Measurements from ENCODE around the gene FLRT1. TPM values are rescaled to one million over a fixed set of nuclear protein-coding genes. Genes with fewer than 3 reads are reported as not detected.

FLRT1 gene
- polyA plus RNA-seq, 1 donor from 2014 or later: 2.6 TPM

DNA sequence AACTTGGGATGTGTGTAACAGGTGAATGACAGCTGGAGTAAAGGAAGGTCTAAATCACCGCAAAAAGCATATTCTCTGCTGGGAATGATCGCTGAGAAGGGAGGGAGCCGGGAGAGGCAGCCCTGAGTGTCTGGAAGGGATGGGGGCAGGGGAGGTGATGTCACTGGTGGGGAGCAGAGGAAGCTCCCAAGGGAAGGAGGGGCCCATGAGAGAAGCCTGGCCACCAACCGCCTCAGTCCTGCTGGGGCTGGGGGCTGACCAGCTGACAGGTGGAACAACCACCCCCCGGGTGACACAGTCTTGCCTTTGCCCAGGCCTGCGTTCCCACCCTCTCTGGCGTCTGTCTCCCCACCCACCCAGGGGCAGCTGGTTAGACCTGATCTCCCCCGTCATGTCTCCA, 6.0 kb upstream of the FLRT1 start:
- H3K9me3 ChIP-seq (ENCODE audit: low read length): no peaks in the 10 kb centered on the region
- no peaks in the 10 kb centered on the region for H3K9me2 ChIP-seq (ENCODE audit: insufficient read depth, low read length)
- peak overlapping the region; percentile 66 for H3K9ac ChIP-seq (ENCODE audit: low read length)
- no peaks in the 10 kb centered on the region for H3F3A ChIP-seq (ENCODE audit: insufficient read depth, low read length, poor library complexity, severe bottlenecking)
- TF ChIP-seq RAD21 (conservative IDR thresholded peaks at IDR 0.05) (no peak), SMC3 (conservative IDR thresholded peaks at IDR 0.05; ENCODE audit: poor library complexity) (no peak), TAF1 (IDR thresholded peaks at IDR 0.05; ENCODE audit: low read depth) (no peak), EZH2 (IDR thresholded peaks at IDR 0.05; ENCODE audit: borderline replicate concordance, insufficient read depth, low read length, poor library complexity, severe bottlenecking) (no peak), POLR2AphosphoS5 (IDR thresholded peaks at IDR 0.05) (no peak)
- TF ChIP-seq, protein P1, sequence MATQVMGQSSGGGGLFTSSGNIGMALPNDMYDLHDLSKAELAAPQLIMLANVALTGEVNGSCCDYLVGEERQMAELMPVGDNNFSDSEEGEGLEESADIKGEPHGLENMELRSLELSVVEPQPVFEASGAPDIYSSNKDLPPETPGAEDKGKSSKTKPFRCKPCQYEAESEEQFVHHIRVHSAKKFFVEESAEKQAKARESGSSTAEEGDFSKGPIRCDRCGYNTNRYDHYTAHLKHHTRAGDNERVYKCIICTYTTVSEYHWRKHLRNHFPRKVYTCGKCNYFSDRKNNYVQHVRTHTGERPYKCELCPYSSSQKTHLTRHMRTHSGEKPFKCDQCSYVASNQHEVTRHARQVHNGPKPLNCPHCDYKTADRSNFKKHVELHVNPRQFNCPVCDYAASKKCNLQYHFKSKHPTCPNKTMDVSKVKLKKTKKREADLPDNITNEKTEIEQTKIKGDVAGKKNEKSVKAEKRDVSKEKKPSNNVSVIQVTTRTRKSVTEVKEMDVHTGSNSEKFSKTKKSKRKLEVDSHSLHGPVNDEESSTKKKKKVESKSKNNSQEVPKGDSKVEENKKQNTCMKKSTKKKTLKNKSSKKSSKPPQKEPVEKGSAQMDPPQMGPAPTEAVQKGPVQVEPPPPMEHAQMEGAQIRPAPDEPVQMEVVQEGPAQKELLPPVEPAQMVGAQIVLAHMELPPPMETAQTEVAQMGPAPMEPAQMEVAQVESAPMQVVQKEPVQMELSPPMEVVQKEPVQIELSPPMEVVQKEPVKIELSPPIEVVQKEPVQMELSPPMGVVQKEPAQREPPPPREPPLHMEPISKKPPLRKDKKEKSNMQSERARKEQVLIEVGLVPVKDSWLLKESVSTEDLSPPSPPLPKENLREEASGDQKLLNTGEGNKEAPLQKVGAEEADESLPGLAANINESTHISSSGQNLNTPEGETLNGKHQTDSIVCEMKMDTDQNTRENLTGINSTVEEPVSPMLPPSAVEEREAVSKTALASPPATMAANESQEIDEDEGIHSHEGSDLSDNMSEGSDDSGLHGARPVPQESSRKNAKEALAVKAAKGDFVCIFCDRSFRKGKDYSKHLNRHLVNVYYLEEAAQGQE (IDR thresholded peaks at IDR 0.05; ENCODE audit: borderline replicate concordance): no peak
- TF ChIP-seq, protein P2, sequence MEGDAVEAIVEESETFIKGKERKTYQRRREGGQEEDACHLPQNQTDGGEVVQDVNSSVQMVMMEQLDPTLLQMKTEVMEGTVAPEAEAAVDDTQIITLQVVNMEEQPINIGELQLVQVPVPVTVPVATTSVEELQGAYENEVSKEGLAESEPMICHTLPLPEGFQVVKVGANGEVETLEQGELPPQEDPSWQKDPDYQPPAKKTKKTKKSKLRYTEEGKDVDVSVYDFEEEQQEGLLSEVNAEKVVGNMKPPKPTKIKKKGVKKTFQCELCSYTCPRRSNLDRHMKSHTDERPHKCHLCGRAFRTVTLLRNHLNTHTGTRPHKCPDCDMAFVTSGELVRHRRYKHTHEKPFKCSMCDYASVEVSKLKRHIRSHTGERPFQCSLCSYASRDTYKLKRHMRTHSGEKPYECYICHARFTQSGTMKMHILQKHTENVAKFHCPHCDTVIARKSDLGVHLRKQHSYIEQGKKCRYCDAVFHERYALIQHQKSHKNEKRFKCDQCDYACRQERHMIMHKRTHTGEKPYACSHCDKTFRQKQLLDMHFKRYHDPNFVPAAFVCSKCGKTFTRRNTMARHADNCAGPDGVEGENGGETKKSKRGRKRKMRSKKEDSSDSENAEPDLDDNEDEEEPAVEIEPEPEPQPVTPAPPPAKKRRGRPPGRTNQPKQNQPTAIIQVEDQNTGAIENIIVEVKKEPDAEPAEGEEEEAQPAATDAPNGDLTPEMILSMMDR (IDR thresholded peaks at IDR 0.05; ENCODE audit: poor library complexity, severe bottlenecking): no peak
- H3K4me3 ChIP-seq (ENCODE audit: low read length): no peak overlapping the region
- no peaks in the 10 kb centered on the region for H3K27me3 ChIP-seq (ENCODE audit: insufficient read depth, low read depth, low read length)
- no peak overlapping the region for H3K4me2 ChIP-seq (ENCODE audit: low read length)
- H4K20me1 ChIP-seq (ENCODE audit: insufficient read depth): no peaks in the 10 kb centered on the region
- H3K36me3 ChIP-seq (ENCODE audit: insufficient read depth, low read length): no peaks in the 10 kb centered on the region
- no peaks in the 10 kb centered on the region for H3K79me2 ChIP-seq (replicated peaks; ENCODE audit: insufficient read depth, low read length)
- H2AFZ ChIP-seq (ENCODE audit: low read depth, low read length): no peak overlapping the region
- no peak overlapping the region for H3K27ac ChIP-seq (ENCODE audit: low read length)

DNA sequence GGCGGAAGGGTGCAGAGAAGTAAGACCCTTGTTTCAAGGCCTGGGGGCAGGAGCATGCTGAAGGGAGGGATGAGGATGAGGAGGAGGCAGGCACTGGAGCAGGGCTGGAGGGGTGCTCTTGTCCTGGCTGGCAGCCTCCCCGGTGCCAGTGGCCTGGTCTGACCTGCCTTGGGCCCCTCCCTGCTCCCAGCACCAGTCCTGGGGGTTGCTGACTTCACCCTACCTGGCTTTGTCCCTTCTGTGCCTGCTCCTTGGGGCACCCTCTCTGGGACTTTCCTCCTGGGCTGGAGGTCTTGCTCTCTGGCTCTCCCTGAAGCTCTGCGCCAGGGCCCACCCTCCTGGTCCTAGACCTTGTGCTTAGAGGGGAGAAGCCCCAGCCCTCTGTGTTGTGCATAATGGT, 4.7 kb upstream of the FLRT1 start:
- Histone ChIP-seq H3K4me3 (ENCODE audit: low read length) (no peak overlapping the region), H3K36me3 (ENCODE audit: insufficient read depth, low read length) (no peaks in the 10 kb centered on the region), H3K27me3 (ENCODE audit: insufficient read depth, low read depth, low read length) (no peaks in the 10 kb centered on the region), H3F3A (ENCODE audit: insufficient read depth, low read length, poor library complexity, severe bottlenecking) (no peaks in the 10 kb centered on the region), H3K4me2 (ENCODE audit: low read length) (no peak overlapping the region), H3K9me2 (ENCODE audit: insufficient read depth, low read length) (no peaks in the 10 kb centered on the region), H2AFZ (ENCODE audit: low read depth, low read length) (no peak overlapping the region), H3K9ac (ENCODE audit: low read length) (no peak overlapping the region), H3K9me3 (ENCODE audit: low read length) (no peaks in the 10 kb centered on the region), H4K20me1 (ENCODE audit: insufficient read depth) (no peaks in the 10 kb centered on the region), H3K79me2 (replicated peaks; ENCODE audit: insufficient read depth, low read length) (no peaks in the 10 kb centered on the region), H3K27ac (ENCODE audit: low read length) (no peak overlapping the region)
- TF ChIP-seq EP300 (conservative IDR thresholded peaks at IDR 0.05; ENCODE audit: poor library complexity, severe bottlenecking) (no peak), MXI1 (conservative IDR thresholded peaks at IDR 0.05; ENCODE audit: poor library complexity, severe bottlenecking) (no peak), SMC3 (conservative IDR thresholded peaks at IDR 0.05; ENCODE audit: poor library complexity) (no peak), RAD21 (conservative IDR thresholded peaks at IDR 0.05) (no peak), TAF1 (IDR thresholded peaks at IDR 0.05; ENCODE audit: low read depth) (no peak), POLR2AphosphoS5 (IDR thresholded peaks at IDR 0.05) (no peak), EZH2 (IDR thresholded peaks at IDR 0.05; ENCODE audit: borderline replicate concordance, insufficient read depth, low read length, poor library complexity, severe bottlenecking) (no peak)
- TF ChIP-seq, protein P2 (IDR thresholded peaks at IDR 0.05; ENCODE audit: poor library complexity, severe bottlenecking): no peak
- TF ChIP-seq, protein P1 (IDR thresholded peaks at IDR 0.05; ENCODE audit: borderline replicate concordance): no peak

Data from neural cell (in vitro differentiated cells).